HL-60 (cell line): ENCODE results near the gene LY6G5B.

Experiments used
- CTCF ChIP-seq: IDR thresholded peaks from one replicate; pipeline ENCODE4 v1.5.1; 2011; ENCODE audit warnings: low read length, control low read depth, inconsistent platforms; ENCODE audit not compliant: insufficient read depth
- GABPA ChIP-seq: IDR thresholded peaks from 2 replicates; pipeline ENCODE4 v1.6.1; 2012; ENCODE audit warnings: low read depth

GRCh38 chr6:31669676-31670075 is at the start of gene LY6G5B:
- TF ChIP-seq CTCF (no peak), GABPA (no peak)
